GM12864 (cell line): ENCODE measurements around the gene NMT1.

Experiments
- DNase-seq: peaks from one replicate; pipeline ENCODE4 v3.0.0-alpha.2; 2011; ENCODE audit warnings: low read depth
- H3K4me3 ChIP-seq: 2 replicates; pipeline ENCODE4 v1.5.1; 2011; ENCODE audit warnings: mild to moderate bottlenecking, low read depth, low read length, control low read depth
- TF ChIP-seq, protein P1 (sequence below): IDR thresholded peaks from 2 replicates; pipeline ENCODE4 v1.5.1; 2011; ENCODE audit warnings: low read depth, mild to moderate bottlenecking, moderate library complexity, low read length, control low read depth, inconsistent platforms; ENCODE audit errors: missing control alignments

NMT1 gene

DNA sequence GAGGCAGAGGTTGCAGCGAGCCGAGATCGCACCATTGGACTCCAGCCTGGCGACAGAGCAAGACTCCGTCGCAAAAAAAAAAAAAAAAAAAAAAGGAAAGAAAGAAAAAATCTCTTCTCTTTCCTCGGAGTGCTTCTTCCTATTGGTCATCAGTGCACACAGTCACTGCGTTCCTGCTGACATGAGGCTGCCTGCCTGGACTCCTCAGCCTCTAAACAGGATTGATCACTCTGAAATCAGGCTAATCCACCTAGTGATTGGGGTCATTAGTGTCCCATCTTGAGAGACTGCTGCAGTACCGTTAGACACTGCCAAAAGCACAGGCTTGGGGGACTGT lies 40.4 kb downstream of the NMT1 start:
- TF ChIP-seq, protein P1, sequence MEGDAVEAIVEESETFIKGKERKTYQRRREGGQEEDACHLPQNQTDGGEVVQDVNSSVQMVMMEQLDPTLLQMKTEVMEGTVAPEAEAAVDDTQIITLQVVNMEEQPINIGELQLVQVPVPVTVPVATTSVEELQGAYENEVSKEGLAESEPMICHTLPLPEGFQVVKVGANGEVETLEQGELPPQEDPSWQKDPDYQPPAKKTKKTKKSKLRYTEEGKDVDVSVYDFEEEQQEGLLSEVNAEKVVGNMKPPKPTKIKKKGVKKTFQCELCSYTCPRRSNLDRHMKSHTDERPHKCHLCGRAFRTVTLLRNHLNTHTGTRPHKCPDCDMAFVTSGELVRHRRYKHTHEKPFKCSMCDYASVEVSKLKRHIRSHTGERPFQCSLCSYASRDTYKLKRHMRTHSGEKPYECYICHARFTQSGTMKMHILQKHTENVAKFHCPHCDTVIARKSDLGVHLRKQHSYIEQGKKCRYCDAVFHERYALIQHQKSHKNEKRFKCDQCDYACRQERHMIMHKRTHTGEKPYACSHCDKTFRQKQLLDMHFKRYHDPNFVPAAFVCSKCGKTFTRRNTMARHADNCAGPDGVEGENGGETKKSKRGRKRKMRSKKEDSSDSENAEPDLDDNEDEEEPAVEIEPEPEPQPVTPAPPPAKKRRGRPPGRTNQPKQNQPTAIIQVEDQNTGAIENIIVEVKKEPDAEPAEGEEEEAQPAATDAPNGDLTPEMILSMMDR: no peak
- no peak overlapping the region for H3K4me3 ChIP-seq
- no peak for DNase-seq

DNA sequence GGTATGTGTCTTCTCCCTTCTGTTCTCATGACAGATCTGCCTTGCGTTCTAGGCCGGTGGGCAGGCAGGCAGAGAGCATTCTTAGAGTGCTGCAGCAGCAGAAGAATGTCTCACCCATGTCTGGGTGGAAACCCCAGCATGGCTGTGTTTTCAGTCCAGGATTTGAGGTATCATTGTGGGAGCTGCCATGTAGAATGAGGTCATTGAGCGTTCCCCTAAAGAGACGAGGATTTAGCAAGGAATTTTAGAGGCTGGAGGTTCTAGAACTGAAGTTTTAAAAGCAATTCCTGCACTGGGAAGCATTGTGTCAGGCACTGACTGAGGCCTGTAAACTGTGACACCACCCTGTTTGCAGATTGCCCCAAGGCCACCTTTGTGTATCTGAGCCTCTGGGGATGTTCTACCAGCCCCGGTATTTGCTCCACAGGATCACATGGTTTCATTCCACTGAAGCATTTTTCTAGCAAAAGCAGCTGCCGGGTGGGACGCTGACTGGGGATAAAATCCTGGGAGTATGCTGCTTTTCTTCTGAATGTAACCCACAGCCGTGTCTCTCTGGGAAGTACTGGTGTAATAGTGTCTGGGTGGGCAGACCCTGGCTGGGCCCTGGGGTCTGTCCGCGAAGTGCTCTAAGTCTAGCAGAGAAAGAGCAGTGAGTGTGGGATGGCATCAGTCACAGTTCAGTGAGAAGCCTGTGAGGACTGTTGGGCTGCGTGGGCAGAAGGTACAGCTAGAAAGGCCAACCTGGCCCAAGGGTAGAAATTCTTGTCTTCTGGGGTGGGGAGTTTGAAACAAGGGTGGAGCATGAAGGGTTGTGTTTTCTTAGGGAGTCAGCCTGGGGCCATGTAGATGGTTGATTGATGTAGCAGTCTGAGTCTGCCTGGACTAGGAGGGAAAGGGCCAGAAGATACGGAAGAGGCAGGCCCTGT lies 41.0 kb downstream of the NMT1 start:
- TF ChIP-seq, protein P1: no peak
- no peak for DNase-seq
- no peak overlapping the region for H3K4me3 ChIP-seq

DNA sequence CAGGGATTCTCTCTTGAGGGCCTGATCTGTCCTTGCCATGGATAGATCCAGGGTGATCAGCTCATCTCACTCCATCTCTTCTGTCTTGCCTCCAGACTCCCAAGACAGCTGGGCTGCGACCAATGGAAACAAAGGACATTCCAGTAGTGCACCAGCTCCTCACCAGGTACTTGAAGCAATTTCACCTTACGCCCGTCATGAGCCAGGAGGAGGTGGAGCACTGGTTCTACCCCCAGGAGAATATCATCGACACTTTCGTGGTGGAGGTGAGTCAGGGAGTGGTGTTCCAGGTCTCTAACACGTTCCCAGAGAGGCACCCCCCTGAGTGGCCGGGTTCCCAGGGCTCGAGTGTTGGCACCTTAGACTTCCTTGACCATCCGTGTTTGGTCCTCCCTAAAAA lies 41.7 kb downstream of the NMT1 start:
- TF ChIP-seq, protein P1: no peak
- H3K4me3 ChIP-seq: no peak overlapping the region
- DNase-seq: no peak

DNA sequence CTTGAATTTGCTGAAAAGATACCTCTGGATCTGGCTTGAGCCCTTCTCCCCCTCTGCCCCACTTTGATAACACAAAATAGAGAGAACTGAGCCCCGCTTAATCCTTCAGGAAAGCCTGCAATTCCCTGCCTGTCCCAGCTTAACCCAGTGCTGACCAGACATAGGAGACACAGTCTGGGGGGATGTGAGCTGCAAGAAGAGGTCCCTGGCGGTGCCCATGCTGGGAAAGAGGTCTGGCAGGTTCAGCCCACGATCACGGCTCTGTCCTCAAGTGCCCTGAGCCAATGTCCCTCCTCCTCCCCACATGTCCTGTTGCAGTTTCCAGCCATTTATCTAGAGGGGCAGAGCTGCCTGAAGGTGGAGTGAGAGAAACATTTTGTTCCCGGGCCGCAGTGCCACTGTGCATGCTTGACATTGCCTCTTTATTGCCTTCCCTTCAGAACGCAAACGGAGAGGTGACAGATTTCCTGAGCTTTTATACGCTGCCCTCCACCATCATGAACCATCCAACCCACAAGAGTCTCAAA lies 42.2 kb downstream of the NMT1 start:
- no peak for DNase-seq
- no peak overlapping the region for H3K4me3 ChIP-seq
- TF ChIP-seq, protein P1: no peak

DNA sequence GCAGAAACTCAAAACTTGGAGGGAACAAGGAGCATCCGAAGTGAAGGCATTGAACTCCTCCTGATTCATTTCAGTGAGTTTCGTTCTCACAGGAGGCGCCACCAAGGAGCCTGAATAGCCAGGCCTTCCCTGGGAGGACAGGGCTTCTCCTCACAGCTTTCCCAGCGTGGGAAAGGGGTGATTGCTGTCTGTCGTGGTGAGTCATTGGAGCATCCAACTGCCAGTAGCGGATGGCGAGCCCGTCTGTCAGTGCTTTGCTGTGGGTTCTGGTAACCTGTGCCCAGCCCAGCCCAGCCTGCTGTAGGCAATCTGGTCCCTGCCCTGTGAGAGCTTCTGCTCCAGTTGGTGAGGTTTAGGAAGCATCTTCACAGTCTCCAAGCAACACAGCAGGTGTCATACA lies 42.9 kb downstream of the NMT1 start:
- no peak for DNase-seq
- TF ChIP-seq, protein P1: no peak
- H3K4me3 ChIP-seq: no peak overlapping the region

DNA sequence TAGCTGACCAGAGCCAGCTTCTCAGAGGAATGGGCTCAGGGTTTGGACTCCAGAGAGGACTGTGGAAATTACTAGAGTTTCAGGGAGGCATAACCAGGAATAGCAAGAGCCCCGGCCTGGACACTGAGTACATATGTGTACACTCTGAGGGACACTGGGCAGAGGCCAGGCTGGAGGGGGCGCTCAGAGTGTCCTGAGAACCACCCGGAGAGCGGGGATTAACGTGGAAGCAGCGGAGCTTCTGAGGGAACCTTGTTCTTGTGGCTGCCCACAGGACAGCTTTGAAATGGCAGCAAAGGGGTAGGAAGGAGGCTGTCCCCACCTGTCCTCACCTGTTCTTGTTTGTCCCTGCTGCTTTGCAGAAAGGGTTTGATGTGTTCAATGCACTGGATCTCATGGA lies 43.4 kb downstream of the NMT1 start:
- TF ChIP-seq, protein P1: no peak
- no peak overlapping the region for H3K4me3 ChIP-seq
- no peak for DNase-seq
